COLO829 (cell line): Measurements from ENCODE around the gene PLEKHH1.

ENCODE experiments used
- DNase-seq: peaks from one replicate; pipeline ENCODE4 v3.0.0; 2012; ENCODE audit warnings: low spot score

Gene PLEKHH1

GRCh38 chr14:67510836-67511235 is 22.3 kb upstream of the PLEKHH1 start:
- peak; percentile 90 for DNase-seq

GRCh38 chr14:67512463-67513310 is 20.4 kb upstream of the PLEKHH1 start:
- no peak for DNase-seq

GRCh38 chr14:67513631-67514108 is 19.4 kb upstream of the PLEKHH1 start:
- peak; percentile 72 for DNase-seq

- no peak for DNase-seq
Measured at GRCh38 chr14:67514203-67514607, 18.9 kb upstream of the PLEKHH1 start.

GRCh38 chr14:67514650-67515385 is 18.3 kb upstream of the PLEKHH1 start:
- no peak for DNase-seq

GRCh38 chr14:67515386-67516079 is 17.6 kb upstream of the PLEKHH1 start:
- no peak for DNase-seq

GRCh38 chr14:67516676-67517075 is 16.4 kb upstream of the PLEKHH1 start:
- DNase-seq, result no peak

- DNase-seq, result no peak
Measured at GRCh38 chr14:67517083-67517482, 16.0 kb upstream of the PLEKHH1 start.

- DNase-seq, result no peak
Measured at GRCh38 chr14:67519406-67519805, 13.7 kb upstream of the PLEKHH1 start.

GRCh38 chr14:67520482-67520881 is 12.6 kb upstream of the PLEKHH1 start:
- DNase-seq, result no peak

- peak; percentile 72 for DNase-seq
Measured at GRCh38 chr14:67522270-67522669, 10.8 kb upstream of the PLEKHH1 start.

GRCh38 chr14:67523764-67524633 is 9.1 kb upstream of the PLEKHH1 start:
- DNase-seq, result no peak

- DNase-seq, result no peak
Measured at GRCh38 chr14:67524634-67524963, 8.5 kb upstream of the PLEKHH1 start.

- no peak for DNase-seq
Measured at GRCh38 chr14:67525389-67525788, 7.7 kb upstream of the PLEKHH1 start.

GRCh38 chr14:67526181-67526580 is 6.9 kb upstream of the PLEKHH1 start:
- no peak for DNase-seq

- DNase-seq, result peak; percentile 45
Measured at GRCh38 chr14:67526676-67527459, 6.2 kb upstream of the PLEKHH1 start.

GRCh38 chr14:67527756-67528155 is 5.3 kb upstream of the PLEKHH1 start:
- no peak for DNase-seq

GRCh38 chr14:67528276-67528675 is 4.8 kb upstream of the PLEKHH1 start:
- DNase-seq, result peak; percentile 40

- DNase-seq, result no peak
Measured at GRCh38 chr14:67529947-67530935, 2.8 kb upstream of the PLEKHH1 start.

- no peak for DNase-seq
Measured at GRCh38 chr14:67532606-67532997, 488 bp upstream of the PLEKHH1 start.
